NB4 (cell line): Measurements from ENCODE around the gene DUSP5.

Source experiments
- CTCF ChIP-seq: IDR thresholded peaks from one replicate; pipeline ENCODE4 v1.5.1; 2012; ENCODE audit warnings: low read depth, low read length
- MAX ChIP-seq: IDR thresholded peaks from 2 replicates; pipeline ENCODE4 v1.6.1; 2011; ENCODE audit warnings: low read depth, low read length

DNA sequence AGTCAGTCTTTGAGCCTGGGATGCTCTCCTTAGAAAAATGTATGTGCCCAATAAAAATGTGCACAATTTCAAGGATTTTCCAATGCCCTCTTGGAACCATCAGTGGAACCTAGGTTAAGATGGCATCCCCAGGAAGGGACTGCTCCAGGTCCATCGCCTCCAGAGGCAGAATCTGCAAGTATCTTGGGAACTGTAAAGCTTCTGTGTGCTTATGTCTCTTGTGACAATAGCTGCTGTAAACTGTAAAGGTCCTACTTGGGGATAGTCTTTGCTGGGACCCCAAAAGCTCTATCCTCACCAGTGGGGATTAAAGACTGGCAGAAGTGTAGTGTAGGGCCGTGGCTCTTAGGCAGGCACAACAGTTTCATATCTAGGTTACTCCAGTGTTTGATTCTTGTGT, 11.9 kb downstream of the DUSP5 start:
- TF ChIP-seq CTCF: no peak
- no peak for TF ChIP-seq MAX
